Kidney (tissue), 14 donors: ENCODE measurements around the gene OR2S2. TPM values are rescaled to one million over a fixed set of nuclear protein-coding genes. Genes with fewer than 3 reads are reported as not detected.

Source experiments
- DNase-seq, 5 donors: peaks; one replicate each; pipeline ENCODE4 v3.0.0-alpha.2; 2013 to 2020
- FAIRE-seq: peaks from 2 replicates; lab custom pipeline; 2012; peaks lifted over from hg19 to GRCh38; lab: Jason Lieb, UNC
- H3K27ac ChIP-seq, 2 donors: one replicate each; pipeline ENCODE4 v1.7.0; 2013; ENCODE audit warnings: low read depth in 2 of 2, low read length in 2 of 2, inconsistent platforms in 1 of 2
- H3K27me3 ChIP-seq: one replicate; pipeline ENCODE4 v1.7.1; 2013; ENCODE audit warnings: low read length, inconsistent platforms; ENCODE audit not compliant: control insufficient read depth, insufficient read depth
- H3K36me3 ChIP-seq, 3 donors: one replicate each; pipeline versions ENCODE4 v1.7.0 to v1.7.1; 2013; ENCODE audit warnings: low read length in 3 of 3, control low read depth in 1 of 3, inconsistent platforms in 1 of 3; ENCODE audit not compliant: insufficient read depth in 3 of 3, control insufficient read depth in 2 of 3
- H3K4me1 ChIP-seq, 3 donors: one replicate each; pipeline versions ENCODE4 v1.7.0 to v1.7.1; 2013; ENCODE audit warnings: low read length in 3 of 3, inconsistent platforms in 1 of 3, low read depth in 1 of 3; ENCODE audit not compliant: control insufficient read depth in 2 of 3, insufficient read depth in 2 of 3
- H3K4me3 ChIP-seq, 3 donors: one replicate each; pipeline versions ENCODE4 v1.7.0 to v1.8.1; 2013; ENCODE audit warnings: low read length in 3 of 3, control low read depth in 1 of 3, inconsistent platforms in 1 of 3
- H3K9ac ChIP-seq, 3 donors: one replicate each; pipeline versions ENCODE4 v1.7.0 to v1.7.1; 2013; ENCODE audit warnings: low read length in 3 of 3, control low read depth in 1 of 3, inconsistent platforms in 1 of 3
- H3K9me3 ChIP-seq, 3 donors: one replicate each; pipeline versions ENCODE4 v1.7.0 to v1.7.1; 2013; ENCODE audit warnings: low read length in 3 of 3, control low read depth in 1 of 3, inconsistent platforms in 1 of 3; ENCODE audit not compliant: control insufficient read depth in 2 of 3, insufficient read depth in 1 of 3
- intact Hi-C: fragments of 100-400 bp; cut with DNase I; formaldehyde crosslinking; loops from one replicate; pipeline ENCODE4 v1.11.1; 2022
- polyA plus RNA-seq: library from polyadenylated mRNA; stranded (reverse); fragments of 350-450 nt; fragmentation: Illumina TruSeq; extraction: RNeasy Lipid Tissue Mini Kit (QIAGEN cat#74804); gene quantifications from one replicate; pipeline ENCODE4 v1.2.3, GENCODE V29; 2014; ENCODE audit warnings: low read depth, low replicate concordance; ENCODE audit not compliant: insufficient read depth
- total RNA-seq: library from RNA; stranded (reverse); fragmentation: NEBNext Ultra II Directional; extraction: Animal tissue kit (Norgen Biotek cat#: 25700); gene quantifications from one replicate; pipeline ENCODE4 v1.2.1, GENCODE V29; 2021
- TF ChIP-seq, protein P1 (sequence below): IDR thresholded peaks from 3 replicates; pipeline ENCODE4 v1.5.1; 2012; ENCODE audit warnings: mild to moderate bottlenecking, moderate library complexity, borderline replicate concordance; ENCODE audit not compliant: insufficient read depth; ENCODE audit errors: extremely low read depth
- donor health status: control.
- donor health status: control.
- donor health status: control.
- donor health status: control.
- donor health status: control.
- donor health status: DM: yes; HTN: yes; CAD: no.
- donor health status: Normal renal cell carcinoma (clear cell type).

Gene OR2S2
- total and polyA plus RNA-seq, 2 donors from 2014 or later, result not detected

DNA sequence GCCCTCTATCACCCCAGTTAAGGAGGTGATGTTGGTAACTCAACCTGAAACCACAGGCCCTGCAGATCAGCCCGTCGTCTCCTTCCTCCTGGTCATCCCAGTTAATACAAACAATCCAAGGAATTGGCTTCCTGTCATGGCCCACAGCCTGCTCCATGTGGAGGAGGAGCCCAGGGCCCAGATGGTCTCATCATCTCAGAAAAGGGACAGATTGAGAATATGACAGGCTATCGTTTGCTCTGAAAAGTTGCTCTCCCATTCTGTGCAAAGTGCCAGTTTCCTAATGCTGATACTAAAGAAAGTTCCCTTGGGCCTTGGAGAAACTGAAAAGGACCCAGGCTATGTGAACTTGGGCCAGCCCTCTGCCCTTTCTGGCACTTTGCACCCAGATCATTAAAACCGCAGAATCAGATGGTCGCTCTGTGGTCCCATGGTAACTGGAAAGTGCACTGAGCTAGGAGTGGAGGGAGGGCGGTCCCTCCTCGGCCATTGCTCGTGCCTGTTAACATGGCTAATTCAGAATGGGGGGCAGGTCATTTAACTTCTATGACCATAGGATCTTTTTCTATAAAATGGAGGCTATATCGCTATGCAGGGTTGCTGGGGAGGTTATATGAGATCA, 49.3 kb downstream of the OR2S2 start:
- intact Hi-C loops, result no loop called here
- Histone ChIP-seq H3K9me3 (peaks cover 0 to 1% (median 0%) of the 10 kb centered on the region in 3 donors), H3K4me3 (peak overlapping the region in 1 of 3 donors; percentile 1), H3K4me1 (peaks cover 8 to 67% (median 38%) of the 10 kb centered on the region in 3 donors), H3K9ac (peak overlapping the region in 1 of 3 donors; percentile 49), H3K27ac (peak overlapping the region; percentile 90 to 96), H3K27me3 (no peaks in the 10 kb centered on the region), H3K36me3 (peaks cover 0 to 2% (median 0%) of the 10 kb centered on the region in 3 donors)
- TF ChIP-seq, protein P1, sequence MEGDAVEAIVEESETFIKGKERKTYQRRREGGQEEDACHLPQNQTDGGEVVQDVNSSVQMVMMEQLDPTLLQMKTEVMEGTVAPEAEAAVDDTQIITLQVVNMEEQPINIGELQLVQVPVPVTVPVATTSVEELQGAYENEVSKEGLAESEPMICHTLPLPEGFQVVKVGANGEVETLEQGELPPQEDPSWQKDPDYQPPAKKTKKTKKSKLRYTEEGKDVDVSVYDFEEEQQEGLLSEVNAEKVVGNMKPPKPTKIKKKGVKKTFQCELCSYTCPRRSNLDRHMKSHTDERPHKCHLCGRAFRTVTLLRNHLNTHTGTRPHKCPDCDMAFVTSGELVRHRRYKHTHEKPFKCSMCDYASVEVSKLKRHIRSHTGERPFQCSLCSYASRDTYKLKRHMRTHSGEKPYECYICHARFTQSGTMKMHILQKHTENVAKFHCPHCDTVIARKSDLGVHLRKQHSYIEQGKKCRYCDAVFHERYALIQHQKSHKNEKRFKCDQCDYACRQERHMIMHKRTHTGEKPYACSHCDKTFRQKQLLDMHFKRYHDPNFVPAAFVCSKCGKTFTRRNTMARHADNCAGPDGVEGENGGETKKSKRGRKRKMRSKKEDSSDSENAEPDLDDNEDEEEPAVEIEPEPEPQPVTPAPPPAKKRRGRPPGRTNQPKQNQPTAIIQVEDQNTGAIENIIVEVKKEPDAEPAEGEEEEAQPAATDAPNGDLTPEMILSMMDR, result no peak
- DNase-seq (peak in 2 of 5 donors; percentile 21 to 50), FAIRE-seq (no peak)

DNA sequence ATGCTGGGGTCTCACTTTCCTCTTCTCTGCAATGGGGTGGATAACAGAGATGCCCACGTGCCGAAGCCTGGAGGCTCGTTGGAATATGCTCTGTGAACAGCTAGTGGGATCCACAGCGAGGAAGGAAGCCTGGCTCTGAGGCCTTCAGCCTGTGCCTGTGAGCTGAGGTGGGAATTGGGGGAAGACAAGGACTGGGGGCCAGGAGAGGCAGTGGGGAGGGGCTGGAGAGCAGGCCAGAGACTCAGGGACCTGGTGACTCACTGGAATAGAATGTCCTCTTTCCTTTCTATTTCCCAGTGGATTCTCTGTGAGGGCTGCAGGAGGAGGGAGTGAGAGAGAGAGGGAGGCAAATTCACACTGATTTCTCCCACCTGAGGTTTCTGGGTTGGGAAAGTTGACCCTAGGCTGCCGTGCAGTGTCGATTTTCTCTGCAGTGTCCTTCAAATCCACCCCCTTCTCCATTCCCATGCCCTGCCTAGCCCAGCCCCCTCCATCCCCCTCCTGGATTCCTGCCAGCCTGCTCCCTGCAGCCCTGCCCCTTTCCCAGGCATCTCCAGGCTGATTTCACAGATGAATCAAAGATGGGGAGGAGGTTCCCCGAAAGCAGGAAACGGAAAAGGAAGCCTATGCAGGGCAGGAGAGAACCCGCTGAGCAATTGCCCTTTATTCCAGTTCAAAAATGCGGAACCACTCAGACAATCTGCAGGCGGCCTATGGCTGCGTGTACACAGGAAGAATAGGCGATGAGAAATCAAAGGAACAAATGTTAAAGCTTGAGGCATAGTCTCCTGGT, 50.0 kb downstream of the OR2S2 start:
- DNase-seq (peak; percentile 78 to 93 (median 83)), FAIRE-seq (no peak)
- H3K4me1 ChIP-seq, result peaks cover 8 to 65% (median 38%) of the 10 kb centered on the region in 3 donors
- no peaks in the 10 kb centered on the region for H3K27me3 ChIP-seq
- intact Hi-C loops, result no loop called here
- peak overlapping the region in 2 of 3 donors; percentile 11 to 14 for H3K4me3 ChIP-seq
- no peaks in the 10 kb centered on the region for H3K36me3 ChIP-seq
- H3K9ac ChIP-seq, result peak overlapping the region in 2 of 3 donors; percentile 58 to 62
- peak overlapping the region; percentile 90 to 96 for H3K27ac ChIP-seq
- no peaks in the 10 kb centered on the region for H3K9me3 ChIP-seq
- TF ChIP-seq, protein P1, result no peak

Other genes with a start within 250 kb of the OR2S2 start
- 376 TPM for gene TLN1, start 226.0 kb downstream of the OR2S2 start, total RNA-seq
- gene TLN1, start 226.0 kb downstream of the OR2S2 start, polyA plus RNA-seq, result 71.7 TPM
- gene CREB3, start 225.5 kb downstream of the OR2S2 start, total RNA-seq, result 40.5 TPM
- 52.0 TPM for gene CREB3, start 225.5 kb downstream of the OR2S2 start, polyA plus RNA-seq
- gene GBA2, start 208.9 kb downstream of the OR2S2 start, total RNA-seq, result 93.2 TPM
- 83.2 TPM for gene GBA2, start 208.9 kb downstream of the OR2S2 start, polyA plus RNA-seq
- gene RGP1, start 208.9 kb downstream of the OR2S2 start, total RNA-seq, result 39.2 TPM
- gene RGP1, start 208.9 kb downstream of the OR2S2 start, polyA plus RNA-seq, result 11.0 TPM
- 0.47 TPM for gene MSMP, start 203.9 kb downstream of the OR2S2 start, total RNA-seq
- gene MSMP, start 203.9 kb downstream of the OR2S2 start, polyA plus RNA-seq, result not detected
- 17.0 TPM for gene NPR2, start 166.6 kb downstream of the OR2S2 start, total RNA-seq
- 11.4 TPM for gene NPR2, start 166.6 kb downstream of the OR2S2 start, polyA plus RNA-seq
- 6.1 TPM for gene SPAG8, start 145.9 kb downstream of the OR2S2 start, total RNA-seq
- 2.4 TPM for gene SPAG8, start 145.9 kb downstream of the OR2S2 start, polyA plus RNA-seq
- gene HINT2, start 143.1 kb downstream of the OR2S2 start, total RNA-seq, result 55.1 TPM
- 307 TPM for gene HINT2, start 143.1 kb downstream of the OR2S2 start, polyA plus RNA-seq
- not detected for gene FAM221B, start 129.4 kb downstream of the OR2S2 start, total RNA-seq
- not detected for gene FAM221B, start 129.4 kb downstream of the OR2S2 start, polyA plus RNA-seq
- gene TMEM8B, start 128.9 kb downstream of the OR2S2 start, total RNA-seq, result 18.3 TPM
- gene TMEM8B, start 128.9 kb downstream of the OR2S2 start, polyA plus RNA-seq, result 17.6 TPM
- gene OR13J1, start 87.8 kb downstream of the OR2S2 start, total RNA-seq, result not detected
- not detected for gene OR13J1, start 87.8 kb downstream of the OR2S2 start, polyA plus RNA-seq
- gene HRCT1, start 52.0 kb downstream of the OR2S2 start, total RNA-seq, result 51.2 TPM
- 13.3 TPM for gene HRCT1, start 52.0 kb downstream of the OR2S2 start, polyA plus RNA-seq
- gene SPAAR, start 48.7 kb downstream of the OR2S2 start, total RNA-seq, result 5.3 TPM
- 3.2 TPM for gene SPAAR, start 48.7 kb downstream of the OR2S2 start, polyA plus RNA-seq
- gene RECK, start 78.8 kb upstream of the OR2S2 start, total RNA-seq, result 10.4 TPM
- 4.5 TPM for gene RECK, start 78.8 kb upstream of the OR2S2 start, polyA plus RNA-seq
- gene GLIPR2, start 178.6 kb upstream of the OR2S2 start, total RNA-seq, result 19.6 TPM
- gene GLIPR2, start 178.6 kb upstream of the OR2S2 start, polyA plus RNA-seq, result 8.3 TPM
- gene CCIN, start 211.2 kb upstream of the OR2S2 start, total RNA-seq, result 0.13 TPM
- gene CCIN, start 211.2 kb upstream of the OR2S2 start, polyA plus RNA-seq, result not detected
- gene CLTA, start 232.8 kb upstream of the OR2S2 start, total RNA-seq, result 205 TPM
- gene CLTA, start 232.8 kb upstream of the OR2S2 start, polyA plus RNA-seq, result 331 TPM